Measurements from ENCODE around the gene SRGAP2C.
"Not testable (repeated sequence)": the region's sequence is repeated elsewhere in the genome, so short reads cannot be mapped to it uniquely, and the experiment has no call there.

Gene SRGAP2C

DNA sequence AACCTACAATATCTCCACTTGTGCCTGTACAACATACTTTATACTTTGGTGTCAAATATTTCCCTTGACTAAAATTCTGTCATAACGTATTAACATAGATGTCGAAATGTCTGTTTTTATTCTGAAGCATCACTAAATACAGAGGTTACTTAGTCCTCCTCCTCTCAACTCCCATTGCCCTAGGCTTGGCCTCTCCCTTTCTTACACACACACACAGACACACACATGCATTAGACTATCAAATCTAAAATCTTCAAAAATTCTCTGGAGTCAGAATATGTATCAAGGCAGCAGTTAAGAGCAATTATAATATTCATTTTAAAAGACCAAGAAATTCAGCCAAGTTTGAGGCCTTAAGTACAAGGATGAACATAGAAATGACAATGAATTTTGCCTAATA is 8.1 kb upstream of the SRGAP2C start:
- POLR2A ChIA-PET (ENCODE audit: low non-redundant PET); CTCF ChIA-PET; DNase-seq (ENCODE audit: low spot score); H3K27ac ChIP-seq: not testable (repeated sequence)

DNA sequence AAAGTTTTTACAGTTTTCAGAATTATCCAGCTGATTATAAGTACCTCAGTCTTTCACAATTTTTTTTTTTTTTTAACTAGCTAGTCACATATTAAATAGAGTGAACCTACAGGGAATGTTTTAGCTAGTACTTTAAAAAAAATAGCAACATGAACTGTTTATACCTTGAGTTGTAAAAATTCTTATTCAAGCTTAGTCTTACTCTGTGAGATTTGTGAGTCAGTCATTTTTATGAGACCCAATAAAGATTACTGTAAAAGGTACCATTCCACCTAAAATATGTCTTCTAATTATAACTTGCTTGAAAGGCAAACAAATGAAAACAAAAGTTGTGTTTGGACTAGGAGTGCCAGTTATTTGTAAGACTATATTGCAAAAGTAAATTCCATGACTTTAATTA is 6.6 kb upstream of the SRGAP2C start:
- DNase-seq (ENCODE audit: low spot score); POLR2A ChIA-PET (ENCODE audit: low non-redundant PET); CTCF ChIA-PET: not testable (repeated sequence)

GRCh38 chr1:121183867-121184266 is 908 bp upstream of the SRGAP2C start:
- POLR2A ChIA-PET (ENCODE audit: low non-redundant PET); DNase-seq (ENCODE audit: low spot score); H3K27ac ChIP-seq; CTCF ChIA-PET: not testable (repeated sequence)

More for the DNA sequence above, 6.6 kb upstream of the SRGAP2C start:
- not testable (repeated sequence) for H3K27ac ChIP-seq

DNA sequence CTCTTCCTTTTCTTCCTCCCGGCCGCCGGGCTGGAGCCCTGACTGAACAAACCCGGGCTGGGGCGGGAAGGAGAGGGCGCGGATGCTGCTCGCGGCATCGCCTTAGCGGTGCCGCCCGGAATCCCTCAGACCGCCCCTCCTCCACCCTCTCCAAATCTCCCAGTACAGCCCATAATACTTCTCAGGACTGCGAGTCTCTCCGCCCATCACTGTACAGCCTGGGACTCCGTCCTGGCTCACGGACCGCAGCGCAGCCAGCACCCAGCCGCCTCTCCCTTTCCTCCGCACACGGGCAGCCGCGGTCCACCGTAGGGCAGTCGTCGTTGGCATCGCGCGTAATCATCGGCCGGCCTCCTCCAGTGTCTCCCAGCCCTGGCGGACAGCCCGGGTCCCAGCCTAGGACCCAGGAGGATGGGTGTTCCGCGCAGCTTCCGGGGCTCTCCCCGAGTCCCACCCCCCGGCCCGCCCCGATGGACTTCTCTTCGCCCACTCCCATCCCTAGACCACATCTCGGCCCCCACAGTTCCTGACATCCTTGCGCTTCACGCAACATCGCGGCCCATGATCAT is 449 bp downstream of the SRGAP2C start:
- CTCF ChIA-PET; POLR2A ChIA-PET (ENCODE audit: low non-redundant PET); DNase-seq (ENCODE audit: low spot score): not testable (repeated sequence)
- peak overlapping the region; percentile 83 for H3K27ac ChIP-seq

DNA sequence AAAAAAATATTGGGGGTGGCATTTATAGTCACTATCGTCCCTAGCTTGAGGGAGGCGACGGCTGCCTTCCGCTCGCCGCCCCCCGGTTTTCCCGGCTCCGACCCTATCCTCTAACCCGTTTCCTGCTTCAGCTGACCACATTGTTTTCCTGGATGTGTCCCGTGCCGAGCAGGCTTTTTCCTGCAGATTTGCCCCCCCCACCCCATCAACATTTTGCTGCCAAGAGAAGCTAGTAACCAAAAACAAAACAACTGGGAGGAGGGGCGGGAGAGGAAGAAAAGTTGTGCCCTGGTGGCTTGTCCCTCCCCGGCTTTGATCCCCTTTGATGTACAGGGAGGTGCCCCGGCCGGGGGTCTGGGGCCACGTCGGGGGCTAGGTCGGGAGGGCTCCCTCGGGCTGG is 1.4 kb downstream of the SRGAP2C start:
- peak overlapping the region; percentile 57 for H3K27ac ChIP-seq
- CTCF ChIA-PET; DNase-seq (ENCODE audit: low spot score); POLR2A ChIA-PET (ENCODE audit: low non-redundant PET): not testable (repeated sequence)

DNA sequence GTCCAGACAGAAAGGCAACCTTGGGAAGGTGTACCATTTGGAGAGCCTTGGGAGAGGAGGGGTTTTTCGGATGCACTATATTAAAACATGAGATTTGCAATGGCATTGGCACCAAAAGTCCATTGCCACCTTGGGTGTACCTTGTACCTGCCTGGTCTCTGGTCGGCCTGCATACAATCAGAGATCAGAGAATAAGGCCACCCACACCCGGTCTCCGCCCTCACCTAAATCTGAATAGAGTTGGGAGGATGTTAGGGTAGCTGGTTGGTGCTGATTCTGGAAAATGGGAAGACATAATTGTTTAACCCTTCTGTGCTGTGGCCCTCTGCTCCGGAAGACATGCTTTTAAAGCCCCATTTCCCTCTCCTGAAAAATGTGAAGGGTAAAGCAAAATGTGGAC is 3.1 kb downstream of the SRGAP2C start:
- DNase-seq (ENCODE audit: low spot score); H3K27ac ChIP-seq; POLR2A ChIA-PET (ENCODE audit: low non-redundant PET); CTCF ChIA-PET: not testable (repeated sequence)

DNA sequence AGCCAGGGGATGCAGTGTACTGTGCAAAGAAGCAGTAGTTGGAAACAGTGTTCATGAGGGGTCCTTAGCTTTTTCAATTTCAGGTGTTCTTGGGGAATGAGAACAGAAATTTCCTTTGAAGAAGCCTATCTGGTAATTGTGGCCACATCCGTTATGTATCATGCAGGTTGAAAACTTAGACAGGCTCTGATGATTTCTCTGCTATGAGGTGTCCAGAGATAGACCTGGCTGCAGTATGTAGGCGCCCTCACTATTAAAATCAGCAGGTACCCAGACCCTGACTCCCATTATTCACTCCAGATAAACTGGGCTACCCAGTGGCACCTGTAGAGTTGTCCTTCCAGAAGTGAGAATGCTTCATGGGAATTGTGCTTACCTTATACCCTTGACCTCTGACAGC is 7.7 kb downstream of the SRGAP2C start:
- H3K27ac ChIP-seq; CTCF ChIA-PET; POLR2A ChIA-PET (ENCODE audit: low non-redundant PET); DNase-seq (ENCODE audit: low spot score): not testable (repeated sequence)

DNA sequence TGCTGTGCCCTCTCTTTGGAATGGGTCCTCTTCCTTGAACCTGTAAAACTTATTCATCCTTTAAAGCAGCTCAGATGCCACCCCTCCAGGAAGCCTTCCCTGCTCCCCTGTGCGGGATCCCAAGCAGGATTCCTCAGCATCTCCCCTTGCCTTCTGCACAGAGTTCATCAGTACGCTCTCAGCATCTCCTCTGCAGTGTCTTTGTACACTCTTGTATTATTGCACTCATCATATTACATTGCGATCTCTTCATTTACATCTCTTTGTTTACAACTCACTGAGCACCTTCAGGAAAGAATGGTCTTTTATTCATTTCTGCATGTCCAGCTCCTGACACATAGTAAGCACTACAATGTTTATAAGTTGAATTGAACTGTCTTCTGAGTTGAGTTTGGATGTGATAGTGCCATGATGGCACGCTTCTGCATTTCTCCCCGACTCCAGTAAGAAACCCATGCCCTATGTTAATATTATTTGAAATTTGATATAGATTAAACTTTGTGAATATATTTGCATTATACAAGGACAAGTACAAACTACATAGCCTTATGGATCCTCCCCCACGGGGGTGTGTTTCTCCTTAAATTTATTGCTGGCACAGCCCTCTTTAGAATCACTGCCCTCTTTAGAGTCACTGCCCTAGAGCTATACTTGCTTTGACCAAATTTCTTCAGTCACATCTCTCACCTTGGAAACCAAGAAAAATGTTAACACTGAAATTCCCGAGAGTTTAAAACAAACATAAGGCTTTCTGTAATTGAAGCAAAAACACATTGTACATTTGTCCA is 12.5 kb downstream of the SRGAP2C start:
- DNase-seq (ENCODE audit: low spot score); POLR2A ChIA-PET (ENCODE audit: low non-redundant PET); CTCF ChIA-PET; H3K27ac ChIP-seq: not testable (repeated sequence)

DNA sequence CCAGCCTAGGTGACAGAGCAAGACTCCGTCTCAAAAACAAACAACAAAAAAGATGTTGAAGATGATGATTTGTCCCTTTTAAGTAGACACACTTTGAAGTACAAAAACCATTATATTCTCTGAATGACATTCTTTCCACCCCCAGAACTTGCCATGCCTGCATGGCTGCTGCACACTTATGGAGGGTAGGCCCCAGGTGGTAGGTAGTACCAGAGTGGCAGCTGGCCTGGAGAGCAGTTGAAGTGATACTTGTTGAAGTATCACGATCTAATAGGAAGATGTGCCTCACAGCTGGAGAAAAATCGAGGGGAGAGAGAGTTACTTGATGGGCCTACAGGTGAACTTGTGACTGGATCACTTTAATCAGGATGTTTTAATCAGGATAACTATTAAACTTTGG is 15.0 kb downstream of the SRGAP2C start:
- H3K27ac ChIP-seq; CTCF ChIA-PET; DNase-seq (ENCODE audit: low spot score); POLR2A ChIA-PET (ENCODE audit: low non-redundant PET): not testable (repeated sequence)

DNA sequence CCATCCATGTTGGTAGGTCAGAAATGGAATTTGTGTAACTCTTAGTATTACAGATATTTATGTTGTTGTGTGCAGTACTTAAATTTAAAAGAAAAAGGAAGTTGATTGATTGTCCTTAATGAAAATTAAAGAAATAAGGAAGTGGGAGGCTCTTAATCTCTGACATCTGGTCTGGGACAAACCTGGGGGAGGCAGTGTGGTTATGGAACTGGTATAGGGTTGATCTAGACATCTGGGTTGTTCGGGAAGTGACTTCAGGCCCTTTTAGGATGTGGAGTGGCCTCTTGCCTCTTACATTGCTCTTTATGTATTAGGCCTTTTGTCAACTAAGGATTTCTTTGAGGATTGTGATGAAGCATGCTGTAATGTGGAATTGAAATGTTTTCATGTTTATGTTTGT is 15.5 kb downstream of the SRGAP2C start:
- H3K27ac ChIP-seq; POLR2A ChIA-PET (ENCODE audit: low non-redundant PET); DNase-seq (ENCODE audit: low spot score); CTCF ChIA-PET: not testable (repeated sequence)

- POLR2A ChIA-PET (ENCODE audit: low non-redundant PET); CTCF ChIA-PET: not testable (repeated sequence)
Measured at GRCh38 chr1:121200985-121201981, 16.5 kb downstream of the SRGAP2C start.

GRCh38 chr1:121202986-121203385 is 18.2 kb downstream of the SRGAP2C start:
- CTCF ChIA-PET; H3K27ac ChIP-seq; POLR2A ChIA-PET (ENCODE audit: low non-redundant PET); DNase-seq (ENCODE audit: low spot score): not testable (repeated sequence)

More at GRCh38 chr1:121200985-121201981, 16.5 kb downstream of the SRGAP2C start:
- DNase-seq (ENCODE audit: low spot score); H3K27ac ChIP-seq: not testable (repeated sequence)

DNA sequence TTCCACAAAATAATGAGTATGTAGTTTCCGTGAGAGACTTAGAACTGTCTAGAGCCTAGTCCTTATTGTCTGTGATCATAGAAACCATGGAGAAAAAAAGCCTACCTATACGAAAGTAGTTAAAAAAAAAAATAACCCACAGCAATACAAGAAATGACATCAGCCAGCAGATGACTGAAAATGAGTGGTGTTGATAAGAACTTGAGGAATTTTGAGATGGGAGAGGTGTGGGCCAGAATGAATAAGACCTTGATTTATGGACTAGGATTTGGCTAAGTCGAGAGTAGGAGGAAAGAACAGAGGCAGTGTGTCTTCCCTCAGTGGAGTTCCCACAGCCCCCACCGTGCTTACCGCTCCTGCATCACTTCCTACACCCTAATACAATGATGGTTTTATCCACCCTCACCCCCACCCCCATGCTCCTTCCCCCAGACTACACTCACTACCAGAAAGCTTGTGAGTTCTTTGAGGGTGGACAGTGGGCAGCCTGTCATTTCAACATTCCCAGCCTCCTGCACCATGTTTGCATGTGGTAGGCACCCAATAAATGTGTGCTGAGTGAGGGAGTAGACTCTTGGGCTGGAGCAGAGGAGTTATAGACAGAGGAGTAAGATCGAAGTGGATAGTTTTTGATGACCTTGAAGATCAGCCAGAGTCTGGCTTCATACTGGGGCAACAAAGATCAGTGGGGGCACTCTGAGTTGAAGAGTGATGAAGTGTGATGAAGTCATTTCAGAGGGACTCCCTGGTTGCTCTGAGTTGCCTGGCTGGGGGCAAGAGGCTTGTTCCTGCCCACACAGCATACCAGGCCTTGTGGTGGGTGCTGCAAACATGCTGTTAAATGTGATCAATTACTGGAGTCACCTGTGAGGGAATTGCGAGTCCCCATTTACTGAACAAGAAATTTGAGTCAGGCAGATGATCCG is 21.3 kb downstream of the SRGAP2C start:
- POLR2A ChIA-PET (ENCODE audit: low non-redundant PET); H3K27ac ChIP-seq; CTCF ChIA-PET; DNase-seq (ENCODE audit: low spot score): not testable (repeated sequence)

- H3K27ac ChIP-seq; DNase-seq (ENCODE audit: low spot score); POLR2A ChIA-PET (ENCODE audit: low non-redundant PET); CTCF ChIA-PET: not testable (repeated sequence)
Measured at GRCh38 chr1:121207328-121207727, 22.6 kb downstream of the SRGAP2C start.

- CTCF ChIA-PET; DNase-seq (ENCODE audit: low spot score); H3K27ac ChIP-seq; POLR2A ChIA-PET (ENCODE audit: low non-redundant PET): not testable (repeated sequence)
Measured at GRCh38 chr1:121208375-121208774, 23.6 kb downstream of the SRGAP2C start.

DNA sequence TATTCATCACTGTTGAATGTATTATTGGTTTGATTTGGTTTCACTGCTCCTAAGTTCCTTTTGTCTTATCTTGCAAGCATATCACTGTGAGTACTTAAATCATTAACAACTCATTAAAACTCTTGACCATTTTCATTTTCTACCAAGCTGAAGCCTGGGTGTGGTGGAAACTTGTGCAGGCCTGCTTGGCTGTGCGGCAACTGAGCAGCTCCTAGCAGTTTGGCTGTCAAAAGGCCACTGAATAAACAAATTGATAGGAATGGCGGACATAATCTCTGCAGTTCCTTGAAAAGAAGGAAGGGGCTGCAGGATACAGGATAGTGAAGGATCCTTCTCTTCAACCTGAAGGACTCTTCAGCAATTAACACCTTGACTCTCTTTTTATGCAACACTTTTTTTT is 26.0 kb downstream of the SRGAP2C start:
- H3K27ac ChIP-seq; POLR2A ChIA-PET (ENCODE audit: low non-redundant PET); DNase-seq (ENCODE audit: low spot score); CTCF ChIA-PET: not testable (repeated sequence)

DNA sequence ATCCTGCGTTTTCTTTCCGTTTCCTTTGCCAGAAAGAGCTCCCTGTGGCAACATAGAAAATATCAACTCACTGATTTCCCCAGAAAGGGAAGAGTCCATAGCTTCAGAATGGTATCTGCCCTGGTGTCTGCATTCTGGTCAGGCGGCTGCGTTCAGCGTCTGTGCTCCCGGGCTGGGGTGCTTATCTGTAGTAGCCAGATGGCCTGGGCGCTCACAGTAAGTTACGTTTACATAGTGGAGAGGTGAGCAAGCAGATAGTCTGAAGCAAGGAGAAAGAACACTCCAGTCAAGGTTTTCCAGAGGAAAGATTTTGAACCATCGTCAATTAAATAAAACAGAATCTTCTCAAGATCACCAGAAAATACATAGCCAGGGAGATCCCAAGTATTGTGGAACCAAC is 28.7 kb downstream of the SRGAP2C start:
- H3K27ac ChIP-seq; DNase-seq (ENCODE audit: low spot score); CTCF ChIA-PET; POLR2A ChIA-PET (ENCODE audit: low non-redundant PET): not testable (repeated sequence)

Measured in RWPE1 (cell line).